Caco-2 (cell line): ENCODE measurements around the gene THRB. TPM values are rescaled to one million over a fixed set of nuclear protein-coding genes. Genes with fewer than 3 reads are reported as not detected.

Experiments used
- BruUV-seq: library from RNA; stranded (reverse); fragments of 400-500 nt; replicated peaks from 2 replicates; lab custom pipeline; 2021; lab: Mats Ljungman, UMichigan
- CTCF ChIA-PET: fragments of 300-600 bp; sonication (Branson Sonifier 250); formaldehyde crosslinking; loops from one replicate; lab custom pipeline; 2022; ENCODE audit warnings: antibody characterized with exemption; lab: Charles Lee
- POLR2A ChIA-PET: fragments of 300-600 bp; sonication (Branson Sonifier 250); formaldehyde crosslinking; loops from one replicate; lab custom pipeline; 2022; ENCODE audit warnings: antibody characterized with exemption; lab: Charles Lee
- DNase-seq, 2 experiments: peaks; one replicate each; pipeline versions ENCODE4 v3.0.0 to v3.0.0-alpha.2; 2020 to 2022
- H3K27me3 ChIP-seq: replicated peaks from 2 replicates; pipeline ENCODE4 v1.6.0; 2011; ENCODE audit warnings: low read length; ENCODE audit not compliant: control insufficient read depth, insufficient read depth
- H3K36me3 ChIP-seq: 2 replicates; pipeline ENCODE4 v1.5.1; 2011; ENCODE audit warnings: low read length; ENCODE audit not compliant: control insufficient read depth, insufficient read depth
- H3K4me1 ChIP-seq: fragments of 250-450 bp; sonication (Bioruptor Pico); 2 replicates; pipeline ENCODE4 v1.5.1; 2020; ENCODE audit warnings: mild to moderate bottlenecking
- H3K4me3 ChIP-seq: 2 replicates; pipeline ENCODE4 v1.5.1; 2011; ENCODE audit warnings: low read depth, mild to moderate bottlenecking, control low read depth, low read length
- H3K9me3 ChIP-seq: fragments of 250-450 bp; sonication (Bioruptor Pico); 2 replicates; pipeline ENCODE4 v1.5.1; 2020; ENCODE audit warnings: mild to moderate bottlenecking, moderate library complexity
- H3K27ac Mint-ChIP-seq: one replicate; pipeline ENCODE4 v1.8.0; 2022; ENCODE audit warnings: mixed read lengths; ENCODE audit not compliant: unreplicated experiment
- H3K27me3 Mint-ChIP-seq: one replicate; pipeline ENCODE4 v1.8.0; 2022; ENCODE audit warnings: mixed read lengths; ENCODE audit not compliant: insufficient read depth, unreplicated experiment
- H3K36me3 Mint-ChIP-seq: one replicate; pipeline ENCODE4 v1.8.0; 2022; ENCODE audit warnings: mild to moderate bottlenecking, mixed read lengths; ENCODE audit not compliant: insufficient read depth, unreplicated experiment
- H3K4me1 Mint-ChIP-seq: one replicate; pipeline ENCODE4 v1.8.0; 2022; ENCODE audit warnings: low read depth, mixed read lengths; ENCODE audit not compliant: unreplicated experiment
- H3K4me3 Mint-ChIP-seq: one replicate; pipeline ENCODE4 v1.8.0; 2022; ENCODE audit warnings: mild to moderate bottlenecking, moderate library complexity, mixed read lengths; ENCODE audit not compliant: unreplicated experiment
- H3K9me3 Mint-ChIP-seq: one replicate; pipeline ENCODE4 v1.8.0; 2022; ENCODE audit warnings: mixed read lengths; ENCODE audit not compliant: unreplicated experiment
- intact Hi-C: fragments of 100-400 bp; cut with micrococcal nuclease; formaldehyde crosslinking; loops from one replicate; pipeline ENCODE4 v1.10.0; 2022; ENCODE audit not compliant: unreplicated experiment
- total RNA-seq: library from RNA; stranded (reverse); gene quantifications from 2 replicates; pipeline ENCODE4 v1.2.3, GENCODE V29; 2022
- TF ChIP-seq, protein P1 (sequence below), 2 experiments: fragments of 200-600 bp in 1 of 2; IDR thresholded peaks; 1 replicate in 1 of 2; 2 replicates in 1 of 2; pipeline versions ENCODE4 v1.5.1 to v1.8.0; 2011 to 2022; ENCODE audit warnings: antibody characterized with exemption in 1 of 2, control low read depth in 1 of 2, inconsistent platforms in 1 of 2, low read depth in 1 of 2, low read length in 1 of 2, mild to moderate bottlenecking in 1 of 2, moderate library complexity in 1 of 2; ENCODE audit not compliant: insufficient read depth in 1 of 2, severe bottlenecking in 1 of 2, unreplicated experiment in 1 of 2

Gene THRB
- total RNA-seq, 1 experiment from 2014 or later: 19.4 TPM

DNA sequence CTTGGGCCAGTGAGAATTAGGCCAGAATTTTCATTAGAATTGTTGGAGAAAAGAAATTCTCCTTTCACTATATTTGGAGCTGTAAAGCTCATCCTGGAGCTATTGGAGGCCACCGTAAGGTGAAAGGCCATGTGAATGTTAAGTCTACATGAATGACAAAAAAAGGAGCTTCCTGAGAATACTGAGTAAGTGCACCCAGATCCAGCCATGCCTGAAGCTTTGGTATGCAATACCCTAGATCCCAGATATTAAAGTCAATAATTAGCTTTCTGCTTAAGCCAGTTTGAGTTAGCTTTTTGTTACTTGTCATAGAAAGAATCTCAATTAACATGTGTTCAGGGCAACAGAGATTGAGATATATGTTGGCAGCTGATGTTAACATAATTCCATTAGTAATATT lies 377.1 kb downstream of the THRB start:
- Mint-ChIP-seq H3K27ac (no peak overlapping the region), H3K9me3 (no peaks in the 10 kb centered on the region), H3K36me3 (no peaks in the 10 kb centered on the region), H3K4me3 (no peak overlapping the region), H3K27me3 (no peaks in the 10 kb centered on the region), H3K4me1 (no peaks in the 10 kb centered on the region)
- TF ChIP-seq, protein P1, sequence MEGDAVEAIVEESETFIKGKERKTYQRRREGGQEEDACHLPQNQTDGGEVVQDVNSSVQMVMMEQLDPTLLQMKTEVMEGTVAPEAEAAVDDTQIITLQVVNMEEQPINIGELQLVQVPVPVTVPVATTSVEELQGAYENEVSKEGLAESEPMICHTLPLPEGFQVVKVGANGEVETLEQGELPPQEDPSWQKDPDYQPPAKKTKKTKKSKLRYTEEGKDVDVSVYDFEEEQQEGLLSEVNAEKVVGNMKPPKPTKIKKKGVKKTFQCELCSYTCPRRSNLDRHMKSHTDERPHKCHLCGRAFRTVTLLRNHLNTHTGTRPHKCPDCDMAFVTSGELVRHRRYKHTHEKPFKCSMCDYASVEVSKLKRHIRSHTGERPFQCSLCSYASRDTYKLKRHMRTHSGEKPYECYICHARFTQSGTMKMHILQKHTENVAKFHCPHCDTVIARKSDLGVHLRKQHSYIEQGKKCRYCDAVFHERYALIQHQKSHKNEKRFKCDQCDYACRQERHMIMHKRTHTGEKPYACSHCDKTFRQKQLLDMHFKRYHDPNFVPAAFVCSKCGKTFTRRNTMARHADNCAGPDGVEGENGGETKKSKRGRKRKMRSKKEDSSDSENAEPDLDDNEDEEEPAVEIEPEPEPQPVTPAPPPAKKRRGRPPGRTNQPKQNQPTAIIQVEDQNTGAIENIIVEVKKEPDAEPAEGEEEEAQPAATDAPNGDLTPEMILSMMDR (IDR thresholded peaks at IDR 0.05; ENCODE audit: insufficient read depth in 1 of 2, low read depth in 1 of 2, low read length in 1 of 2, severe bottlenecking in 1 of 2, unreplicated experiment in 1 of 2): no peak
- DNase-seq: no peak
- no peak overlapping the region for H3K4me3 ChIP-seq
- POLR2A ChIA-PET: no interaction called here
- H3K4me1 ChIP-seq: no peaks in the 10 kb centered on the region
- no TSS peak for BruUV-seq
- H3K27me3 ChIP-seq: no peaks in the 10 kb centered on the region
- intact Hi-C loops: no loop called here
- H3K36me3 ChIP-seq: no peaks in the 10 kb centered on the region
- H3K9me3 ChIP-seq: no peaks in the 10 kb centered on the region
- CTCF ChIA-PET: interaction anchor here (1.1 kb wide), 1 partner anchor 48 kb away, joined by 3 read pairs; no protein-coding TSS in a partner anchor

DNA sequence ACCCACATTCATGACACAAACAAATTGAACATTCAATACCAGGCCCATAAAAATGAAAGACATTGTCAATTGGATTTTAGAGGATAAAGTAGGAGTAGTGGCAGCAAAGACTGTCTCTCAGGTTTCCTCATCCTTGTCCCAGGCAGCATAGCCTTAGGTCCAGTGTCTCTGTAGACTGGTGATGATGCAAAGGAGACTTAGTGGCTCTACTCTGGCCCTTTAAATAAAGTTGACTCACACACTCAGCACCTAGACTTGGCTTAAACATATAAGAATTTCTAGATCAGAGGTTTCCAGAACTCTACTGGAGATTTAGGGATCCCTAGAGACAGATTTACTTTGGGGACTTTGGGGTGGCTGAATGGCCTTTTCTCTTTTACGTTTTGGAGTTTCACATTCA lies 382.9 kb downstream of the THRB start:
- no peaks in the 10 kb centered on the region for H3K9me3 ChIP-seq
- Mint-ChIP-seq H3K27ac (no peak overlapping the region), H3K4me3 (no peak overlapping the region), H3K4me1 (no peaks in the 10 kb centered on the region), H3K36me3 (no peaks in the 10 kb centered on the region), H3K27me3 (no peaks in the 10 kb centered on the region), H3K9me3 (no peaks in the 10 kb centered on the region)
- ChIA-PET CTCF (no interaction called here), POLR2A (no interaction called here)
- no peaks in the 10 kb centered on the region for H3K27me3 ChIP-seq
- H3K4me3 ChIP-seq: no peak overlapping the region
- TF ChIP-seq, protein P1 (IDR thresholded peaks at IDR 0.05; ENCODE audit: insufficient read depth in 1 of 2, low read depth in 1 of 2, low read length in 1 of 2, severe bottlenecking in 1 of 2, unreplicated experiment in 1 of 2): no peak
- no TSS peak for BruUV-seq
- intact Hi-C loops: no loop called here
- no peaks in the 10 kb centered on the region for H3K4me1 ChIP-seq
- no peak for DNase-seq
- no peaks in the 10 kb centered on the region for H3K36me3 ChIP-seq

DNA sequence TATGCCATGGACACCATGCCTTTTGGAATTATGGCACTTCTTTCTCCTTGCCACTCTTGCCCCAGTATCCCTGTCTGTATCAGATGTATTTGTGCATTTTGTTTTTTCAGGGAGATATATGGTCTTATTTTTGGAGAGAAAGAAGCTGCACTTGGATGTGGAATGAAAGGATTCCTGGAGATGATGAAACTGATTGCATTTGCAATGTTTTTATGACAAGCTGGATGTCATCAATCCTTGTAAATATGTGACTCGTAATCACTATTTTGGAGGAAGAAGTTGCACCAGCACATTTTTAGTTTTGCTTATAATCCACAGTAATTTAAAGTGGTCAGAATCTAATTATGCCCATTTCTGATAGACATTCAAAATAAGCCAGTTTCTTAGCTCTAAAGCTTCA lies 384.6 kb downstream of the THRB start:
- CTCF ChIA-PET: no interaction called here
- TF ChIP-seq, protein P1 (IDR thresholded peaks at IDR 0.05; ENCODE audit: insufficient read depth in 1 of 2, low read depth in 1 of 2, low read length in 1 of 2, severe bottlenecking in 1 of 2, unreplicated experiment in 1 of 2): no peak
- no peaks in the 10 kb centered on the region for H3K27me3 ChIP-seq

More for the DNA sequence above, 384.6 kb downstream of the THRB start:
- Mint-ChIP-seq H3K9me3 (no peaks in the 10 kb centered on the region), H3K4me3 (no peak overlapping the region), H3K27ac (no peak overlapping the region), H3K27me3 (no peaks in the 10 kb centered on the region), H3K36me3 (no peaks in the 10 kb centered on the region), H3K4me1 (no peaks in the 10 kb centered on the region)
- H3K4me3 ChIP-seq: no peak overlapping the region
- intact Hi-C loops: no loop called here
- no peaks in the 10 kb centered on the region for H3K36me3 ChIP-seq
- no TSS peak for BruUV-seq
- H3K9me3 ChIP-seq: no peaks in the 10 kb centered on the region
- H3K4me1 ChIP-seq: no peaks in the 10 kb centered on the region
- DNase-seq: no peak
- POLR2A ChIA-PET: no interaction called here
